Measurements from ENCODE around the gene ASCL4. TPM values are rescaled to one million over a fixed set of nuclear protein-coding genes. Genes with fewer than 3 reads are reported as not detected.

ASCL4 gene
- total and polyA plus RNA-seq, 8 donors = 0.10 TPM; not detected in 7

DNA sequence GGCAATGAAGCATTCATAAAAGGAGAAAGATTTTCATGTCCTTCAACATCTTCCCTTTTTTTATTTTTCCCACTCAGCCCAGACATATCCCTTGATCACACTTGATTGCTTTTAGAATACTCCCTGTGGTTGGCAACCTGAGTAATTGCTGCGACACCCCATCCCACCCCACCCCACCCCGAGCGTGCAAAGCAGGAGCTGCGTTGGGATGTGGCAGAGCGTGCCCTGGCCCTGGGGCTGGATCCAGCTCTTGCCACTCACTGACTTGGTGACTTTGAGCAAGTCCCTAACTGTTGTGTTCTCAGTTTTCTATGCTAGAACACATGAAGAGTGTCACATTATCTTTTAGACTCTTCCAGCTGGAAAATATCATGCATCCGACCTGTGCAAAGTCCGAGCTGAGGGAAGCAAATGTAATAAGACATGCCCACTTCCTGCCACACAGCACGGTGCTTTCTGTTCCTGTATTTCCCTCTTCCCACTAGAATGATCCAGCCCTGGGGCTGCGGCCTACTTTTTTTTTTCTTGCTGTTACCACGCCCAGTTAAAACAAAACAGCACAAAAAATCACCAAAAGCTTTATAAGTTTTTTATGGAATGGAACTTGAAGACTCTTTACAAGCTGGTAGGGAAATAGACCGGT, 4.0 kb downstream of the ASCL4 start:
- 53 to 76% (median 70%) methylated on average over 11 of the region's 11 CpGs for WGBS, 5 donors
- no peaks in the 10 kb centered on the region for H3K9me3 ChIP-seq
- peaks cover 0 to 21% (median 15%) of the 10 kb centered on the region in 4 donors for H3K4me1 ChIP-seq
- no peak for DNase-seq
- TF ChIP-seq, protein P1, sequence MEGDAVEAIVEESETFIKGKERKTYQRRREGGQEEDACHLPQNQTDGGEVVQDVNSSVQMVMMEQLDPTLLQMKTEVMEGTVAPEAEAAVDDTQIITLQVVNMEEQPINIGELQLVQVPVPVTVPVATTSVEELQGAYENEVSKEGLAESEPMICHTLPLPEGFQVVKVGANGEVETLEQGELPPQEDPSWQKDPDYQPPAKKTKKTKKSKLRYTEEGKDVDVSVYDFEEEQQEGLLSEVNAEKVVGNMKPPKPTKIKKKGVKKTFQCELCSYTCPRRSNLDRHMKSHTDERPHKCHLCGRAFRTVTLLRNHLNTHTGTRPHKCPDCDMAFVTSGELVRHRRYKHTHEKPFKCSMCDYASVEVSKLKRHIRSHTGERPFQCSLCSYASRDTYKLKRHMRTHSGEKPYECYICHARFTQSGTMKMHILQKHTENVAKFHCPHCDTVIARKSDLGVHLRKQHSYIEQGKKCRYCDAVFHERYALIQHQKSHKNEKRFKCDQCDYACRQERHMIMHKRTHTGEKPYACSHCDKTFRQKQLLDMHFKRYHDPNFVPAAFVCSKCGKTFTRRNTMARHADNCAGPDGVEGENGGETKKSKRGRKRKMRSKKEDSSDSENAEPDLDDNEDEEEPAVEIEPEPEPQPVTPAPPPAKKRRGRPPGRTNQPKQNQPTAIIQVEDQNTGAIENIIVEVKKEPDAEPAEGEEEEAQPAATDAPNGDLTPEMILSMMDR (IDR thresholded peaks at IDR 0.05) = no peak
- no peak for TF ChIP-seq POLR2A (IDR thresholded peaks at IDR 0.05)
- no peak for TF ChIP-seq POLR2AphosphoS5 (IDR thresholded peaks at IDR 0.05)
- no peak for TF ChIP-seq EP300 (IDR thresholded peaks at IDR 0.05)
- intact Hi-C loops (cut with DNase I; ENCODE audit: low total_unique reads) = loop anchor here (10.0 kb wide), 1 partner anchor 106 kb away; no protein-coding TSS in a partner anchor
- no peak overlapping the region for H3K27ac ChIP-seq
- H3K36me3 ChIP-seq = no peaks in the 10 kb centered on the region
- peaks cover 0 to 35% (median 24%) of the 10 kb centered on the region in 3 donors for H3K27me3 ChIP-seq
- H3K4me3 ChIP-seq = no peak overlapping the region

DNA sequence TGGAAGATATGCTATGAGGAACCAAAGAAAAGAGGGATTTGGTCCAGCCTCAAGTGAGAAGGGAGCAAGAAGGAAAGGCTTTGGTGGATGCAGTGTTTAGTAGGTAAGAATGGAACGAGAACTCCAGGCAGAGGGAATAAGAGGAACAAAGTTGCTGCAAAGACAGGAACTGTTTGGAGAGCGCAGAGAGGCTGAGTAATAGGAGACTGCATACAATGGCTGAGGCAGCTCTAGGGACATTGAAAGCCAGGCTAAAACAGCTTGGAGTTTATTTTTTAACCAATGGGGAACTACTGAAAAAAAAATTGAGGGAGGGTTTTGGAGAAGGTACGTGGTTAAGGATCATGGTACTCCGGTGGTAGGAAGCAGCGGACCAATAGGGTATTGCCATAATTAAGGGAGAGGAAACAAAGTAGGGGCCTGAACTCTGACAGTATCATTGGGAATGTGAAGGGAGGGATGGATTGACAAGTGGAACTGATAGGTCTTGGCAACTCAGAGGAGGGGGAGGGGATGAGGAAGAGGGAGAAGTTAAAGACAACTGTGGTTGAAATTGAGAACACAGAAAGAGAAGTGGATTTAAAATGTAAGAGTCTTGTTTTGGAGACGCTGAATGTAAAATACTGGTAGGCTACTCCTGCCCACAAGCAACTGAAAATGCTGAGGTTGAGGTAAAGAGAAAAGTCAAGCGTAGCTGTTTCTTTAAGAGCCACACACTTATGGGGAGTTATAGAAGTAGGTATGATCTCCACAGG, 4.8 kb downstream of the ASCL4 start:
- 65 to 86% (median 85%) methylated on average over 7 of the region's 7 CpGs for WGBS, 5 donors

DNA sequence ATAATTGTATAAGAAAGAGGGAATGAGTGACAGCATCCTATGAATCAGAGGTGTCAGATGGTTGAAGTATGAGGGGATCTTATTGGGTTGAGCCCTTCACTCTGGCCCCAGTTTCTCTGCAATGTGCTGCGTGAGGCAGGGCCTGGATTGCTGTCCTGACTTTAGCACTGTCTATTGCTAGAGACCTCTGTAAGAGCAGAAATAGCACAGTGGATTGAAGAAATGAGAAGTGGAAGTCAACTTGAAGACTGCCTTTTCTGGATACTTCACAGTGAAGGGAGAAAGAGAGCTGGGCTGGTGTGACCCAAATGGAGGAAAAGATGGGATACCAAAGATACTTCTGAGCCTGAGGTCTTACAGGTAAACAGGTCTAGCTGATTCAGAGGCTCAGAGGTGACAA, 5.8 kb downstream of the ASCL4 start:
- 0 to 95% (median 91%) methylated on average over 1 of the region's 1 CpG for WGBS, 5 donors
- no peak for DNase-seq
- Histone ChIP-seq H3K27ac (peak overlapping the region in 2 of 5 donors; percentile 18 to 24), H3K4me1 (peaks cover 0 to 31% (median 13%) of the 10 kb centered on the region in 4 donors), H3K4me3 (no peak overlapping the region), H3K9me3 (no peaks in the 10 kb centered on the region), H3K27me3 (peaks cover 0 to 17% (median 9%) of the 10 kb centered on the region in 3 donors), H3K36me3 (no peaks in the 10 kb centered on the region)
- intact Hi-C loops (cut with DNase I; ENCODE audit: low total_unique reads) = no loop called here
- TF ChIP-seq POLR2A (IDR thresholded peaks at IDR 0.05) (no peak), POLR2AphosphoS5 (IDR thresholded peaks at IDR 0.05) (no peak), EP300 (IDR thresholded peaks at IDR 0.05) (no peak)
- TF ChIP-seq, protein P1 (IDR thresholded peaks at IDR 0.05) = no peak

More for the DNA sequence above, 4.8 kb downstream of the ASCL4 start:
- Histone ChIP-seq H3K27ac (peak overlapping the region in 1 of 5 donors; percentile 24), H3K4me3 (no peak overlapping the region), H3K27me3 (peaks cover 0 to 27% (median 20%) of the 10 kb centered on the region in 3 donors), H3K36me3 (no peaks in the 10 kb centered on the region), H3K9me3 (no peaks in the 10 kb centered on the region), H3K4me1 (peaks cover 0 to 28% (median 15%) of the 10 kb centered on the region in 4 donors)
- no peak for DNase-seq
- no peak for TF ChIP-seq POLR2AphosphoS5 (IDR thresholded peaks at IDR 0.05)
- TF ChIP-seq, protein P1 (IDR thresholded peaks at IDR 0.05) = no peak
- no peak for TF ChIP-seq POLR2A (IDR thresholded peaks at IDR 0.05)
- no peak for TF ChIP-seq EP300 (IDR thresholded peaks at IDR 0.05)
- intact Hi-C loops (cut with DNase I; ENCODE audit: low total_unique reads) = loop anchor here (10.0 kb wide), 1 partner anchor 106 kb away; no protein-coding TSS in a partner anchor

DNA sequence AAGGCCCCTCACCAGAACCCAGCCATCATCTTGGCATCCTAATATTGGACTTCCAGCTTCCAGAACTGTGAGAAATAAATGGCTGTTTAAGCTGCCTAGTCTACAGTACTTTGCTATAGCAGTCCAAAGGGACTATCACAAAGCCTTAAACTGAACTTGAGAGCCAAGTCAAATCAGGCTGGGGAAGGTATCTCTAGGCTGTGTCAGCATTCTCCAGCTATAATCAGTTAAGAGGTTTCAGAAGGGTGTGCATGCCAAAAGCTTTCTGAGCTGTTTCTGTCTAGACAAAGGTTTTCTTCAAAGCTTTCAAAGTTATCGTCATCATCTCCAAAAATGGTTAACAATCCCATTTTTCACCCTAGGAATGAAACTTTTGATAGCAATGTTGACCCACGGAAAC, 7.6 kb downstream of the ASCL4 start:
- intact Hi-C loops (cut with DNase I; ENCODE audit: low total_unique reads) = no loop called here
- peaks cover 0 to 4% (median 0%) of the 10 kb centered on the region in 3 donors for H3K27me3 ChIP-seq
- 23 to 68% (median 38%) methylated on average over 2 of the region's 2 CpGs for WGBS, 5 donors
- no peak overlapping the region for H3K4me3 ChIP-seq
- H3K9me3 ChIP-seq = no peaks in the 10 kb centered on the region
- TF ChIP-seq POLR2A (IDR thresholded peaks at IDR 0.05) (no peak), EP300 (IDR thresholded peaks at IDR 0.05) (no peak), POLR2AphosphoS5 (IDR thresholded peaks at IDR 0.05) (no peak)
- TF ChIP-seq, protein P1 (IDR thresholded peaks at IDR 0.05) = no peak
- no peaks in the 10 kb centered on the region for H3K36me3 ChIP-seq
- DNase-seq = no peak
- peaks cover 0 to 18% (median 4%) of the 10 kb centered on the region in 4 donors for H3K4me1 ChIP-seq
- no peak overlapping the region for H3K27ac ChIP-seq
